AG08396 (cell line): ENCODE measurements around the gene SST.
A peak's percentile ranks its signal among the peaks of the same experiment; 100 is the strongest.
"Not testable (repeated sequence)": the region's sequence is repeated elsewhere in the genome, so short reads cannot be mapped to it uniquely, and the experiment has no call there.

ENCODE experiments used
- DNase-seq: peaks from one replicate; pipeline ENCODE4 v3.0.0; 2012; ENCODE audit warnings: low spot score, mixed read lengths

The SST gene

GRCh38 chr3:187684444-187684843 is 14.2 kb upstream of the SST start:
- no peak for DNase-seq

- DNase-seq = not testable (repeated sequence)
Measured at GRCh38 chr3:187681756-187682155, 11.6 kb upstream of the SST start.

DNA sequence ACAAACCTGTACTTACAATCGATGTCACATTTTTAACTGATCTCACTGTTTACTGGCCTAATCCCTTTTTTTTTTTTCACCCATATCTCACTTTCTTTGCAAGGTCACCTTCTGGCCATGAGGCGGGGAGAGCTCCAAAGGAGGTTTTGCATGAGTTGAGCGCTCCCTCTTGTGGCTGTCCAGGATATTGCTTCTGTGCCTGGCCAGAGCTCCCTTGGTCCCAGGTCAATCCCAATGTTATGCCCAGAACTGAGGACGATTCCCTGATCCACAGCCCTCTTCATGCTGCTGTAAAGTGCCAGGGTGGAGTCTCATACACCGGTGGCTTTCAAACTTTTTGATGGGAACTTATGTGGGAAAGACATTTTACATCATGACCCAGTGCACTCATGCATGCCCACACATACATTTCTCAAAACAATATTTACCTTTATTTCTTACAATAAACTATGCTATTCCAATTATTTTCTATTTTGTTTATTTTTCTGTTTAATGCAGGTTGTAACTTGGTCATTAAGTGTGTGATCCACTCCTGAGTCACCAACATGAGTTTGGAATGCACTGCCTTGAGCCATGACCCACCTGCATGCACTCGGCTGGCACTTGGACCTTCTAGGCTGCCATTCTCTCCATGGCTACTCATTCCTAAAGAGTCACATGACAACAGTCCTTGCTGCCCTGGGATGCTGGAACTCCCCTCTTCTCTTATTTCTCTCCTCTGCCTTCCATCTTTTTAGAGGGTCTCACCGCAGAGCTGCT is 9.6 kb upstream of the SST start:
- DNase-seq = peak; percentile 82

GRCh38 chr3:187678726-187679268 is 8.6 kb upstream of the SST start:
- DNase-seq = peak; percentile 66

- no peak for DNase-seq
Measured at GRCh38 chr3:187677604-187678003, 7.4 kb upstream of the SST start.

DNA sequence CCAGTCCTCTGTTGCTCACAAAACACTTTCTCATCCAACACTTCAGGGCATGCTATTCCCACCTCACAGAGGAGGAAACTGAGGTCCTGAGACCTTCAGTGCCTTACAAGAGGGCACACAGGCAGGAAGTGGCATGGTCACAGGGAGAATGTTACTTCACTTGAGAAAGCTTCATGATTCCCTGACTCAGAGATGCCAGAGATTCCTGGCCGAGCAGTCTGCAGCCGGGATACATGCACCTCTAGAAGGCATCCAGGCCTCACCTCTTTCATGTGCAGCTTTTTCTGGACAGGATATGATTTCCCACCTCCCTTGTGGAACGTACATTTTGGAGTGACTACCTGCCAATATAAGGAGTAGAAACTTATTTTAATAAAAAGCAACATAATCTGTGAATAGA is 2.8 kb upstream of the SST start:
- DNase-seq = peak; percentile 12

- no peak for DNase-seq
Measured at GRCh38 chr3:187667526-187667925, 2.7 kb downstream of the SST start.

DNA sequence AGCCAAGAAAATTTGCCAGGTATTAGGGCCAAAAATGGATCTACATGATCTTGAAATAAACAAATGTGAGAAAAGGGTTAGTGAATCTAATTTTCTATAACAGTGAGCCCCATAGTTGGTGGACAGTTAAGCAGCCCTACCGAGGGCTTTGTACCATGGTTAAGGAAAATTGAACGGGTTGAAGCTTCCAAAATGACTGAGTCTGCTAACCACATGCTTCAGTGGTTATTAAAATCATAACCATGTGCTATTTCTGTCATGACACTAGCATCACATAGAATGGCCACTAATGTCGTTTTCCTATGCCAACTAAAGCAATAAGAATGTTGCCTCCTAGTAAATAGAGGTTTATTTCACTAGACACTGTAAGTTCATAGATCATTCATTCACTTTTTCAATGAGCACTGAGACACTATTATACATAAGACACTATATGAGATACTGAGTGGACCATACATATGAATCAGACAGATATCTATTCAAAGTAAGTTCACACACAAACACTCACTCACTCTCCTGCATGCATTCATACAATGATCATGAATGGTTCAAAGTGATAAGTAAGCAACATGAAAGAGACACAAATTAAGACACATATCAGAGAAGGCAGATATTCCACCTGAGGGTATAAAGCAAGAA is 4.3 kb downstream of the SST start:
- no peak for DNase-seq

GRCh38 chr3:187665010-187665409 is 5.2 kb downstream of the SST start:
- no peak for DNase-seq

GRCh38 chr3:187662848-187663409 is 7.3 kb downstream of the SST start:
- no peak for DNase-seq

DNA sequence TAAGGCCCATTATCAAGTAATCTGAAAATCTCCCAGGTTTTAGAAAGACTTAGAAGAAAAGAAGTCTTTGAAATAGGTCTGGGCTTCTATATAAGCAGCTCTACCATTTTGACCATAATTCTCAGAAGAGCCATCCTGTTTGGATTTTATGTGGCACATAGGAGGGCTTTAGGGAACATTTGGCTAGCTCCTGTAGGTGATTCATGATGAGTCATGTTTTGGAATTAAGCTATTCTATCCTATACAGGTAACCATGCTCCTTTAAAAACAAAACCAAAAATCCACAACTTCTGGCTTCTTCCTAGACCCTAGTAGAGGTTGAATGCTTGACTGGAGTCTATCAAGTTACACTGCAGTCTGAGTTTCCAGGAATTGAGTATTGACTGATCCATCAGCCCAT is 8.9 kb downstream of the SST start:
- DNase-seq = no peak

DNA sequence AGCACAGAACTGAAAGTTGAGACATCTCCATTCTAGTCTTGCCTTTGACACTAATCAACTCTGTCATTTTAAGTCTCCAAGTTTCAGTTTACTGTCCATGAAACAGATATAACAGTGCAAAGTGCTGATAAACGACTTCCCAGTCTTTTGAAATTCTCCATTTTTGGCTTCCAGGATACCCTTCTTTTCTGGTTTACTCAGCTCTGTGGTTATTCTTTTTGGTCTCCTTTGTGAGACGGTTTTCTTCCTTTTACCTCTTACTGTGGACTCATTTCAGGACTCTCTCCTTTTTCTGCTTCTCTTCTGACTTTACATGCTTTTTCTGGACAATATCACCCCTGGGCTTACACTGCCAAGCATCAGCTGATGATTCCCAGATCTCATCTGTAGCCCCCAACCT is 18.9 kb downstream of the SST start:
- no peak for DNase-seq

DNA sequence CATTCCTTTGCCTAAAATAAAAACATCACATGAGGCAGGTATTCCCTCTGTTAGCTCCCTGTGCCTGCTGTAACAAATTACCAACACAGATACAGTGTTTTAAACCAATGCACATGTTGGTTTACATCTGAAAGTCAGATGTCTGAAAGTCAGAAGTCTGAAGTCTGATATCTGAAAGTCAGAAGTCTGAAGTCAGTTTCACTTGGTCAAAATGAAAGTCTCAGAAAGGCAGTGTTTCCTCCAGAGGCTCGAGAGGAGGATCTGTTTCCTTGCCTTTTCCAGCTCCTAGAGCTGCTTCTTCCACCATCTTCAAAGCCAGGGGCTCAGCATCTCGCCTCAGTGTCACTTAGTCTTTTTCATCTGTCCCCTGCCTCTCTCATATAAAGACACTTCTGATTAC is 22.0 kb downstream of the SST start:
- DNase-seq = no peak

GRCh38 chr3:187646906-187647660 is 23.1 kb downstream of the SST start:
- no peak for DNase-seq

DNA sequence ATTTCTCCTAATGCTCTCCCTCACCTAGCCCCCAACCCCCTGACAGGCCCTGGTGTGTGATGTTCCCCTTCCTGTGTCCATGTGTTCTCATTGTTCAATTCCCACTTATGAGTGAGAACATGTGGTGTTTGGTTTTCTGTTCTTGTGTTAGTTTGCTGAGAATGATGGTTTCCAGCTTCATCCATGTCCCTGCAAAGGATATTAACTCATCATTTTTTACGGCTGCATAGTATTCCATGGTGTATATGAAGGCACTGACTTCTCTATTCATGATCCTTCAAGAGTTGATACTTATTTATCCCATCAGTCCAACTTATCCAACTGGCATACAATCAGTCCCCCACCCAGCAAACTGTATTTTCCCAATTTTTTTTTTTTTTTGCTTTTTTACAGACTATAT is 24.8 kb downstream of the SST start:
- DNase-seq = not testable (repeated sequence)

DNA sequence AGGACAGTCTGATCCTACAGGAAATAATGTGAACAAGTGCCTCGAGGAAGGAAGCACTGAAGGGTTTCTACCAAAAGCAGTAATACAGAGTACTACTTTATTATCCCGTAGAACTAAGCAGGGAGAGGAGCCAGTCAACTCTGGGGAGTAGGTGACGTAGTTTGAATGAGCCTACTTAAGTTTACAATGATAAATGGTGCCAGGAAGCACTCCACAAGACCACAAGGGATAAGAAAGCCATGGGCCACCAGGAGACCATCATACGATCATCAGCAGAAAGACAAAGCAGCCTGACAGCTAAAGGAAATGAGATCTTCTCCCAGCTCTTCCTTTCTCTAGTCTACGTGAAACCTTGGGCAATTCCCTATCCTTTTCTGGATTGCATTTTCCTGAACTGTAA is 27.3 kb downstream of the SST start:
- DNase-seq = no peak

- no peak for DNase-seq
Measured at GRCh38 chr3:187641320-187642016, 28.7 kb downstream of the SST start.

GRCh38 chr3:187640569-187641059 is 29.6 kb downstream of the SST start:
- no peak for DNase-seq

GRCh38 chr3:187639927-187640568 is 30.1 kb downstream of the SST start:
- no peak for DNase-seq

DNA sequence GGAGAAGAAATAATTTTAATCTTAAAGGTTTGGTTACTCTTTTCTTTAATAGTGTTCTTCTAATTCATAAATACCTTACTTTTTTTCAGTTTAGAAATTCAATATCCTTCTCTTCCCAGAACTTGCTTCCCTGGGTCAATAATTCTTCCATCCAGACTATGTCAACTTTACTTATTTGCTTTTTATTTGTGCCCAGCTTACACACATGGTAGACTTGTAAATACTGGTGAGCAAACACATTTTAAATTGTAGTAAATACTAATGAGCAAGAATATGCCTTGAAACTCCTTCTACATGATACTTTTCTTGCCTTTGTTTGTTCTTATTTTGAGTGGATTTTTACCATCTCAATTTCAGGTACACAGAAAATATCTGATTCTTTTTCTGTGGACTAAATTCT is 33.7 kb downstream of the SST start:
- DNase-seq = no peak

GRCh38 chr3:187630404-187630803 is 39.8 kb downstream of the SST start:
- DNase-seq = no peak
